GM19239 (cell line): ENCODE results near the gene SYNE3.
A peak's percentile ranks its signal among the peaks of the same experiment; 100 is the strongest.

Experiments
- DNase-seq: peaks from one replicate; pipeline ENCODE4 v3.0.0; 2011; ENCODE audit warnings: low spot score; ENCODE audit not compliant: insufficient read length
- FAIRE-seq: peaks from 2 replicates; lab custom pipeline; 2011; peaks lifted over from hg19 to GRCh38; lab: Jason Lieb, UNC

SYNE3 gene

DNA sequence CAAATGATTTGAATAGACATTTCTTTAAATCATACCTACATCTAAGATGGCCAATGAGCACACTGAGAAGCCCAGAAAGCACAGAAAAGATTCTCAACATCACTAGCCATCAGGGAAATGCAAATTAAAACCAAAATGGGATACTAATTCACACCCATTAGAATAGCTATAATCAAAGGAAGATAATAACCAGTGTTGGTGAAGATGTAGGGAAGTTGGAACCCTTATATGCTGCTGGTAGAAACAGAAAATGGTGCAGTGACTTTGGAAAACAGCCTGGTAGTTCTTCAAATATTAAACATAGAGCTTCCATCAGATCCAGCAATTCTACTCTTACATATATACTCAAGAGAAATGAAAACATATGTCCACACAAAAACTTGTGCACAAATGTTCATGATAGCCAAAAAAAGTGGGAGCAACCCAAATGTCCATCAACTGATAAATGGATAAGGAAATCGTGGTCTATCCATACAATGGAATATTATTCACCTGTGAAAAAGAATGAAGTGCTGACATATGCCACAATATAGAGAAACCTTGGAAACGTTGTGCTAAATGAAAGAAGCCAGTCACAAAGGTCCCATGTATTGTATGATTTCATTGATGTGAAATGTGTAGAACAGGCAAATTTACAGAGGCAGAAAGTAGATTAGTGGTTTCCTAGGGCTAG is 24.4 kb downstream of the SYNE3 start:
- FAIRE-seq, result peak; percentile 49

DNA sequence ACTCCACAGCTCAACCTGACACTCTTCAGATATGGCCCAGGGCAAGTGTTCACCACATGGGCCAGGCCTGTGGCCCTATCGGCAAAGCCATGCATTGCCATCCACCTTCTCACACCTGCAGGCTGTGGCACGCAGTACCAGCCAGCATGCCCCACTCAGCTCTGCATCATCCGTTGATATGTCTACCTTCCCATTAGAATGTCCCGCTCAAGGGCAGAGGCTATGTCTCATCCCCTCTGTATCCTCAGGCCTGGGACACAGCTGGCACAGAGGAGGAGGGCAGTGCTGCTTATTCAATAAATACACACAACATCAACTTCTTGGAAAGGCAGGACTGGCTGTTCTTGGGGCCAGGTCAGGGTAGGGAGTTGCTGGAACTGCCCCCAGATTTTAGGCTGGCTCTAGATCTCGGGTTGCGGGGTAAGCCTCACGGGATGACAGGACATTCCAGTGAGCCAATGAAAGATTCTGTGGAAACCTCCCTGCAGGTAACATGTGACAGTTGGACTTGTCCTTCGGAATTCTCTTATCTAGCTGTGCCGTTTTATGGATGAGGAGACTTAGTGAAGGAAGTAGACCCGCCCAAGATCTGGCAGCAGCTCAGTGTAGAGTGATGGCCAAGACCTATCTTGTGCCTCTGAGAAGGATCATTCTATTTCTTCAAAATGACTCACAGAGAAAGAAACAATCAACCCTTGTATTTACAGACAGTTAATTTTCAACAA is 25.6 kb downstream of the SYNE3 start:
- FAIRE-seq (no peak), DNase-seq (no peak)

More for the DNA sequence above, 24.4 kb downstream of the SYNE3 start:
- DNase-seq, result no peak

DNA sequence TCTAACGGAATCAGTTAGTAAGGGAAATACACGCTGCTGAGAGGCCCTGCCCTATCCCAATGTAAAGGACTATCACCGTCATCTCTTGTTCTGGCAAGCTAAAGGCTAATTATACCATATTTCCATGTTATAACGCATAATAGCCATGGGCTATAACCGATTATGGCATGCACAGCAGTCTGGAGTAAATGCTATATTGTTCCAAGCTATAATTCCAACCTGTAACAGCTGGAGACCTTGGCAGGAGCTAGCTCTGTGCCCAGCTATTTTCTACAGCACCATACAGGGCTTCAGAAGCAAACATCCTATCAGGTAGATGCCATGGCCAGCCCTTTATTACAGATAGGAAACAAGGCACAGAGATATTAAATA is 26.3 kb downstream of the SYNE3 start:
- DNase-seq (no peak), FAIRE-seq (no peak)

DNA sequence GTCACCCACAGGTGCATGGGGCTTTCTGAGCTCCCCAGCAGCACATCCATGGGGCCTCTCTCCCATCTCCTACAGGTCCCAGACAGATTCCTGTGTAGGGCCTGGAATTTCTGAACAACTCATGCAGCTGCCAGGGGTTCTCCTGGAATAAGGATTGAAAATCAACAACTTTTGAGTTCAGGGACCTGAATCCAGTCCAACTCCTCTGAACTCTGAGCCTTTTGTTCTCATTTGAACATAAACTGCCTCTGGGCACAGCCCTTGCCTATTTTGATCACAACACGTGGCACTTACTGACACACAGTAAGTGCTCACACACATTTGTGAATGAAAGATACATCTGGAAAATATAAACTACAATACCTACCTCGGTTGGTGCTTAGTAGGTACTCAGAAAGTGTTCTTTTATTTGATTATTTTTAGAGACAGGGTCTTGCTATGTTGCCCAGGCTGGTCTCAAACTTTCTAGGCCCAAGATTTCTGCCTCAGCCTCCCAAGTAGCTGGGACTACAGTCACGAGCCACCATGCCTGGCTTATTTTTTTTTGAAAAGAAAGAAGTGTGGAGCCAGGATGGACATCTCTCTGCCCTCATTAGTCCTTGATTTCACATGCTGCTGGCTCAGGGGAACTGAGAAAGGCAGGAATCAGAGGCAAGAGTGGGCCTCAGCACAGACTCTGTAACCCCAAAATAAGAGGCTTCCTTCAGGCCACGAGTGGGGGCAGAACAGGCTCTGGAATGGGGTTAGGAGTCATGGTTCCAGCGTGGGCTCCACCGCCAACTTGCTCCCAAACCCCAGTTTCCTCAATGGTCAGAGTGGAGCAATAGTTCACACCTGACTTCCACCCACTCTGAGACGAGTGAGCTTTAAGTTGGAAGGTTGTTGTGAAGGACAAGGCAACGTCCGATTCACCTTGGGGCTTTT is 27.0 kb downstream of the SYNE3 start:
- no peak for DNase-seq

GRCh38 chr14:95488376-95489213 is 27.9 kb downstream of the SYNE3 start:
- FAIRE-seq (no peak), DNase-seq (no peak)

More for the DNA sequence above, 27.0 kb downstream of the SYNE3 start:
- no peak for FAIRE-seq

- DNase-seq (no peak), FAIRE-seq (no peak)
Observed at GRCh38 chr14:95487669-95488084, 28.8 kb downstream of the SYNE3 start.

GRCh38 chr14:95486875-95487668 is 29.4 kb downstream of the SYNE3 start:
- peak; percentile 28 for FAIRE-seq
- DNase-seq, result no peak

DNA sequence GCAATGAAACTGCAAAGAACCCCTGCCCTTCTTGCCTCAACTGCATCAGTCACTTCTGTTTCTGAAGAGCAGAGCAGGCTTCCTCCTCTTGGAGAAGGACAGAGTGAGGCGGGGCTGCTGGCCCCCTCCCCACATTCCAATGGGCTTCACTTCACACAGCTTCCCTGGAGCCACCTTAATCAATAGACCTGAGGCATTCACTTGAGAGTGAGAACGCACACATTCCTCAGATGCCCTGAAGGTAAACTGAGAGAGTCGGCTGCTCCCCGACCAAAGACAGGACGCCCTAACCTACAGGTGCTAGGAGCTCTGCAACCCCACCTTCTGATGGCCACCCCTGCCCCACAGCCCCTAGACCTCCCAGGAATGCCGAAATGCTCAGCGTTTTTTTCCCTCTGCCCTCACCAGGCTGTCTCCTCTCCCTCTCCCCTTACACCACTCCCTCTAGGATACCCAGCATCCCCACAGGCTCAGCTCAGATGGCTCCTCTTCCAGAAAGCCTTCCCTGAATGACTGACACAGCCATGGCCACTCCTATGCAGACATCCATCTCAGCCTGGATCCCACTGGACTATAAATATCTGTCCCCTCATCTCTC is 31.1 kb downstream of the SYNE3 start:
- FAIRE-seq (no peak), DNase-seq (no peak)

- no peak for DNase-seq
- FAIRE-seq, result no peak
Observed at GRCh38 chr14:95484296-95484695, 32.2 kb downstream of the SYNE3 start.

DNA sequence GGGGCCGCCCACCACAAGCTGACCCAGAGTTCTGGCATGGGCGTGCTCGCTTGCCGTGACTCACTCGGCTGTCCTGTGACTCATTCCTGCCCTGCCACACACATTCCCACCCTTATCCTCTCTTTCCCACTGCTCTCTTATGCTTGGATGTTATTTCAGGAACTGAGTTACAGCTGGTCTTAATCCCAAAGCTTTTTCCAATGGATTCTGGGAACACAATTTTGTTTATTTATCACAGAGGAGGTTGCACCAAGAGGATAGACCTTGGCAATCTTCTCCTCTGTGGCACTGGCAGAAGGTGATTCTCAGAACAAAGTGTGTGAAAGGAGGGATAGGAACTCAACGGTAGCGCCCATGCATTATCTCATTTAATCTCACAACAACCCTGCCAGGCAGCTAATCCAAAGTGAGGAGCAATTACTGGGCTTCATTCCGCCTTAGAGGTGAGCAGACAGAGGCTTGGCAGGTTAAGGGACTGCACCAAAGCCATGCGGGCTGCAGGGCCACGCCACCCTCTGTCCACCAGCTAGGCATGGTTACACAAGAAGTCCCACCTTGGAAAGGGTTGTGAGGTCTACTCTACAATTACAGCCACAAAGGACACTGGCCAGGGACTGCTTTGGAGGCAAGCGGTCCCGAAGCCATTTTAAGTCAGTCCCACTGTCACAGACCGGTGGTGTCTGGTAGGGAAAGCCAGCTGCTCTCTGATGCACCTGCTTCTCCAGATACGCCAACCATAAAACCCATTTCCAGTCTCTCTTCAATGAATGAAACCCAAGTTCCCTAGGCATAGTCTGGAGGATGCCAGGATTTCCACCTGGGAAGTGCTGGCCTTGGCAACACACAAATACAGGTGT is 32.9 kb downstream of the SYNE3 start:
- FAIRE-seq, result peak; percentile 53
- no peak for DNase-seq

DNA sequence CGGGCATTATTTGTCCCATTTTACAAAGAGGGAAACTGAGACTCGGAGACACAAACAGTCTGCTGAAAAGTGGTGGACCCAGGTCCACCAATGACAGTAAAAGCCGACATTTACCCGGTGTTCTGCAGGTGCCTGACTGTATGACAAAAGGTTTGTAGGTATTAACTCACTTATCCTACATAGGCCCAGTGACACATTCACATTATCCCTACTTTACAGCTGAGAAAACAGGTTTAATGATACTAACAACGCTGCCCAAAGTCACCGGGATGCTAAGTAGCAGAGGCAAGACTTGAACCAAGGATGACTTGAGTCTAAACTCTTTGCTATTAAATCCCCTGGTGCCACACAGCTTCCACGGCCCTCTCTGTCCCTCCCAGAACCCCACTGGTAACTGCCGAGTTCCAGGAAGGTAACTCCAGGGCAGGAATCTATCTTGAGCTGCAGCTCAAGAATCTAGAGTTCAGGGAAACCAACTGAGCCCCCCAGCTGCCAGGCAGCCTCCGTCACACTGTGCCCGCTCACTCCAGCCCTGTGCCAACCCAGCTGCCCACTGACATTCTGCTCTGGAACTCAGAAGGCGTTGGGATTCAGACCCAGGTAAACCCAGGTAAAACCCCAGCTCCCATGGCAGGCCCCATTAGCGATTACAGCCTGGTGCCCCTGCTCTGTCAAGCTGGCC is 33.7 kb downstream of the SYNE3 start:
- DNase-seq (no peak), FAIRE-seq (no peak)

- DNase-seq (no peak), FAIRE-seq (no peak)
Observed at GRCh38 chr14:95481391-95482022, 34.9 kb downstream of the SYNE3 start.

DNA sequence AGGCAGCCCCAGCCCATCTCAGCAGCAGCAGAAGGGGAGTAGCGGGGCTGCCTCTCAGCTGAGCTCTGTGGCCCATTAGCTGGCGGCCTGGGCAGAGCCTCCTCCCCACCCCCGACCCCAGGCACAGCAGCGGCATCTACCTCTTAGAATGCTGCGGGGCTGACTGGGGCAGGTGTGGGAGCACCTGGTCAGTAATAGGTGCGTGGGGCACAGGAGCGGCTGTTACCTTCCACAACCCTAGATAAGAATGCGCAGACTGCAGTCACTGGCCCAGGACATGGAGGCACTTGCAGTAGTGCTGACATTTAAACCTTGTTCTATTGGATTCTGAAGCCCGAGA is 35.6 kb downstream of the SYNE3 start:
- no peak for FAIRE-seq
- DNase-seq, result no peak

DNA sequence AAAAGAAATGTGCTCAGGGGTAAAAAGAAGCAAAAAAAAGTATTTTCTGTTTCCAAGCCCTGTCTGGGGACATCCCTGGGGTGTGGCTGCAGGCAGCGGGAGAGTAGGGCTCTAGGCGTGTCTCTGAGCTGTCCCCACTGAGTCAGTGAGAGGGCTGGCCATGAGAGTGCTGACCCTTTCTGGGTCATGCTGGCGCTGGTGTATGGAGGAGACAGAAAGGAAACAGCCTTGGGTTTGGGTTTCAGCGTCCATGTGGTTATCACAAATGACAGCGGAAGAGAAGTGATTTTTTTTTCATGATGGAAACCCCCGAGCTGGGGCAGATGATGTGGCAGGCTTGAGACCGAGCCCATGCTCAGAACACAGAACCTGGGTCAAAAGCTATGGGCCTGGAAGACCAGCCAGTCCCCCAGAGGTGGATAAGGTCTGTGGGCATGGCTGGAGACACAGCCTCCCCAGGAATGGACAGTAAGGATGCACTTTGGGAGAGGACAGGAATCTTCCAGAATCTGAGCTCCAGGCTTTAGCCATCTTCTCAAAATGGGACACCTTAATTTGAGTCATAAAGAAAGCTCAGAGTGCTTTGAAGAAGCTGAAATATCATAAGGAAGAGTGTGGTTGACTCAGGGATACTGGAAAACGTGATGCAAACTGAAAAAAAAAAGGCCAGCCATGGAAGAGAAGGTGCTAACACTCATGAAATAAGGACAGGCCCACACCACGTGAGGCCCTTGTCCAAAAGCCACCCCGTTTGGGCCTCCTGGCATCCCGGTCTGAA is 36.2 kb downstream of the SYNE3 start:
- FAIRE-seq, result peak; percentile 64
- DNase-seq, result no peak

DNA sequence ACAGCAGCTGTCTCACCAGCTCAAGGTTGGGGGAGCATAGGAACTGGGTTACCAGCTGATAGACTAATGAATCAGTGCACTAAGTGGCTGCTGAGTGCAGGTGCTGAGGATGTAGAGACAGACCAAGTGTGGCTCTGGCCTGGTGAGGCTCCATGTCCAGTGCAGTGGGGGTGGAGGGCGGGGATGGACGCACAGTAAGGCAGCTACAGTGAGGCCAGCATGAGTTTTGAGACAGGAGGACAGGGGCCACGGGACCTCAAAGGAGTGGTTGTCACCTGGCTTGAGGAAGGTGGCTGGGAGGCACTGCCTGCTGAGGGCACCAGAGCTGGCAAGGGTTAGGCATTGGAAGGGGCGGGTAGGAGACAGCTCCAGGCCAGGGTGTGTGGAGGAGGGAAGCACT is 37.0 kb downstream of the SYNE3 start:
- no peak for DNase-seq
- no peak for FAIRE-seq

DNA sequence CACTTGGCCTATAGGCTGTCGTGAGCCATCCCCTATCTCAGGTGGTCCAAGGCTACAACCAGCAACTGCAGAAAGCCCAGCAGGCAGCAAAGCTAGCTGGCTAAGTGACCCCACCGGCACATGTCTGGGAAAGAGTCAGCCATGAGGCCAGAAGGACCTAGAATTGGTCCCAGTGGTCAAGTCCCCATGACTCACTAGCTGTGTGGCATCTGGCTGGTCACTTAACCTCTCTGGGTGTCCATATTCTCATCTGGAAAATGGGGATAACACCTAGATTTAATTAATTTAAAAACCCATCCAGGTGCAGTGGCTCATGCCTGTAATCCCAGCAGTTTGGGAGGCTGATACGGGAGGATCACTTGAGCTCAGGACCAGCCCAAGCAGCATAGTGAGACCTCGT is 37.6 kb downstream of the SYNE3 start:
- FAIRE-seq (no peak), DNase-seq (no peak)
